IMR-90 (cell line): ENCODE measurements around the gene SLC37A4. TPM values are rescaled to one million over a fixed set of nuclear protein-coding genes. Genes with fewer than 3 reads are reported as not detected.

Source experiments
- ATAC-seq: fragments of 200-7000 bp; cut with Tn5 transposase; 2 replicates; pipeline ENCODE4 v1.9.1; 2020; ENCODE audit warnings: low read depth, mild to moderate bottlenecking, moderate library complexity
- BruUV-seq: library from RNA; stranded (reverse); fragments of 400-500 nt; replicated peaks from 2 replicates; lab custom pipeline; 2021; lab: Mats Ljungman, UMichigan
- CTCF ChIA-PET: fragments of 300-600 bp; formaldehyde crosslinking; extraction: SDS; loops from one replicate; lab custom pipeline; 2021; ENCODE audit warnings: antibody characterized with exemption; lab: Yijun Ruan, JAX
- POLR2A ChIA-PET: fragments of 300-600 bp; sonication (Branson Sonifier 250); formaldehyde crosslinking; loops from one replicate; lab custom pipeline; 2022; ENCODE audit warnings: antibody characterized with exemption; ENCODE audit not compliant: unreplicated experiment; lab: Charles Lee
- DNase-seq: peaks from one replicate; pipeline ENCODE4 v3.0.0; 2013
- H2AFZ ChIP-seq: replicated peaks from 2 replicates; pipeline ENCODE3; 2013; ENCODE audit warnings: low read length, mild to moderate bottlenecking; ENCODE audit not compliant: poor library complexity
- H2AK5ac ChIP-seq: 2 replicates; pipeline ENCODE4 v1.6.1; 2013; ENCODE audit warnings: low read depth, low read length, inconsistent platforms
- H2AK9ac ChIP-seq: replicated peaks from 2 replicates; pipeline ENCODE3; 2013; ENCODE audit warnings: mild to moderate bottlenecking, low read depth, low read length, moderate library complexity; ENCODE audit not compliant: poor library complexity
- H2BK120ac ChIP-seq: 2 replicates; pipeline ENCODE4 v1.6.1; 2013; ENCODE audit warnings: low read depth, low read length, inconsistent platforms
- H2BK15ac ChIP-seq: 3 replicates; pipeline ENCODE4 v1.6.1; 2013; ENCODE audit warnings: low read depth, low read length, inconsistent platforms
- H2BK20ac ChIP-seq: 2 replicates; pipeline ENCODE4 v1.6.1; 2013; ENCODE audit warnings: low read depth, mild to moderate bottlenecking, inconsistent platforms, low read length, moderate library complexity
- H2BK5ac ChIP-seq: 2 replicates; pipeline ENCODE4 v1.6.1; 2013; ENCODE audit warnings: mild to moderate bottlenecking, low read depth, low read length, inconsistent platforms; ENCODE audit not compliant: poor library complexity, severe bottlenecking
- H3K14ac ChIP-seq: replicated peaks from 2 replicates; pipeline ENCODE4 v1.6.1; 2013; ENCODE audit warnings: low read depth, low read length, inconsistent platforms
- H3K18ac ChIP-seq: 2 replicates; pipeline ENCODE4 v1.6.1; 2013; ENCODE audit warnings: low read depth, low read length, control low read depth
- H3K23ac ChIP-seq: 2 replicates; pipeline ENCODE4 v1.6.1; 2013; ENCODE audit warnings: low read depth, low read length, inconsistent platforms
- H3K27ac ChIP-seq: 2 replicates; pipeline ENCODE4 v1.5.1; 2013; ENCODE audit warnings: mild to moderate bottlenecking, control low read depth, low read length; ENCODE audit not compliant: insufficient read depth
- H3K27me3 ChIP-seq: 2 replicates; pipeline ENCODE4 v1.6.1; 2013; ENCODE audit warnings: low read length; ENCODE audit not compliant: control insufficient read depth, insufficient read depth
- H3K36me3 ChIP-seq: 2 replicates; pipeline ENCODE4 v1.6.1; 2013; ENCODE audit warnings: low read length, mixed read lengths; ENCODE audit not compliant: control insufficient read depth, insufficient read depth
- H3K4ac ChIP-seq: 2 replicates; pipeline ENCODE4 v1.6.1; 2013; ENCODE audit warnings: low read depth, low read length, inconsistent platforms
- H3K4me1 ChIP-seq: 2 replicates; pipeline ENCODE4 v1.6.1; 2013; ENCODE audit warnings: low read length, mixed read lengths; ENCODE audit not compliant: control insufficient read depth, insufficient read depth
- H3K4me2 ChIP-seq: 2 replicates; pipeline ENCODE4 v1.6.1; 2013; ENCODE audit warnings: low read depth, mild to moderate bottlenecking, control low read depth, low read length, moderate library complexity
- H3K4me3 ChIP-seq: 2 replicates; pipeline ENCODE4 v1.5.1; 2013; ENCODE audit warnings: low read depth, mild to moderate bottlenecking, control low read depth, low read length, moderate library complexity; ENCODE audit not compliant: insufficient read depth
- H3K56ac ChIP-seq: 2 replicates; pipeline ENCODE4 v1.6.1; 2013; ENCODE audit warnings: low read length, inconsistent platforms; ENCODE audit not compliant: insufficient read depth; ENCODE audit errors: extremely low read depth
- H3K79me1 ChIP-seq, 2 experiments: 2 replicates each; pipeline ENCODE4 v1.6.1; 2013; ENCODE audit warnings: low read length in 2 of 2, inconsistent platforms in 1 of 2, low read depth in 1 of 2
- H3K9ac ChIP-seq: 2 replicates; pipeline ENCODE4 v1.6.1; 2013; ENCODE audit warnings: low read depth, low read length, control low read depth
- H3K9me1 ChIP-seq: 2 replicates; pipeline ENCODE4 v1.6.1; 2013; ENCODE audit warnings: low read length, inconsistent platforms; ENCODE audit not compliant: insufficient read depth
- H3K9me3 ChIP-seq: 2 replicates; pipeline ENCODE4 v1.6.1; 2013; ENCODE audit warnings: low read length; ENCODE audit not compliant: control insufficient read depth, insufficient read depth
- H4K20me1 ChIP-seq: 2 replicates; pipeline ENCODE4 v1.6.1; 2013; ENCODE audit warnings: low read length, inconsistent platforms; ENCODE audit not compliant: insufficient read depth
- H4K5ac ChIP-seq: 2 replicates; pipeline ENCODE4 v1.6.1; 2013; ENCODE audit warnings: mild to moderate bottlenecking, low read depth, low read length, control low read depth
- H4K8ac ChIP-seq, 2 experiments: 2 replicates each; pipeline ENCODE4 v1.6.1; 2013; ENCODE audit warnings: low read depth in 2 of 2, low read length in 2 of 2, control low read depth in 1 of 2, inconsistent platforms in 1 of 2
- H4K91ac ChIP-seq: 2 replicates; pipeline ENCODE4 v1.6.1; 2013; ENCODE audit warnings: low read depth, low read length, inconsistent platforms; ENCODE audit not compliant: insufficient read depth
- CTCF ChIP-seq: conservative IDR thresholded peaks from 2 replicates; pipeline ENCODE4 v1.5.1; 2012; ENCODE audit warnings: mild to moderate bottlenecking, low read depth, low read length, improper control_type of control experiment
- MAFK ChIP-seq: IDR thresholded peaks from 2 replicates; pipeline ENCODE4 v1.6.1; 2012; ENCODE audit warnings: low read depth, low read length, improper control_type of control experiment
- MAZ ChIP-seq: IDR thresholded peaks from 2 replicates; pipeline ENCODE4 v1.6.1; 2012; ENCODE audit warnings: low read depth, mild to moderate bottlenecking, low read length, improper control_type of control experiment, moderate library complexity, borderline replicate concordance
- MXI1 ChIP-seq: IDR thresholded peaks from 2 replicates; pipeline ENCODE4 v1.6.1; 2012; ENCODE audit warnings: low read depth, mild to moderate bottlenecking, low read length, moderate library complexity, borderline replicate concordance
- POLR2A ChIP-seq: IDR thresholded peaks from 2 replicates; pipeline ENCODE4 v1.6.1; 2012; ENCODE audit warnings: mild to moderate bottlenecking, low read depth, low read length
- RAD21 ChIP-seq: IDR thresholded peaks from 2 replicates; pipeline ENCODE4 v1.6.1; 2012; ENCODE audit warnings: low read length, improper control_type of control experiment
- RCOR1 ChIP-seq: IDR thresholded peaks from 2 replicates; pipeline ENCODE4 v1.6.1; 2012; ENCODE audit warnings: mild to moderate bottlenecking, low read length, improper control_type of control experiment; ENCODE audit not compliant: insufficient replicate concordance
- RFX5 ChIP-seq: IDR thresholded peaks from 2 replicates; pipeline ENCODE4 v1.8.0; 2012; ENCODE audit warnings: low read depth, mild to moderate bottlenecking, low read length, moderate library complexity
- WGBS, 2 experiments: methylation state at CpG; one replicate each; pipeline versions ENCODE4 v1.1.5 to v1.1.7; 2013; ENCODE audit warnings: missing lambda C conversion rate in 2 of 2; ENCODE audit not compliant: insufficient read length in 1 of 2; ENCODE audit errors: extremely low coverage in 2 of 2; 5-methylcytosine and 5-hydroxymethylcytosine counted together
- dilution Hi-C: fragments of 300-500 bp; cut with HindIII; formaldehyde crosslinking; loops from one replicate; pipeline ENCODE4 v1.14.3; 2018; ENCODE audit warnings: low sequenced_read_pairs; ENCODE audit not compliant: unreplicated experiment
- in situ Hi-C: fragments of 300-500 bp; cut with MboI; formaldehyde crosslinking; loops from 3 replicates; pipeline ENCODE4 v1.14.3; 2019; ENCODE audit warnings: low sequenced_read_pairs, inconsistent platforms, mixed read lengths
- intact Hi-C: fragments of 100-400 bp; cut with micrococcal nuclease; formaldehyde crosslinking; loops from 2 replicates; pipeline ENCODE4 v1.10.0; 2022
- polyA plus RNA-seq, 3 experiments: library from polyadenylated mRNA; depleted of rRNA; stranded (reverse); fragments of >200 nt; gene quantifications; 2 replicates each; pipeline ENCODE4 v1.2.3, GENCODE V29; 2012; ENCODE audit warnings: low replicate concordance in 1 of 3
- total RNA-seq: library from RNA; depleted of rRNA; stranded (reverse); fragments of >200 nt; gene quantifications from 2 replicates; pipeline ENCODE4 v1.2.3, GENCODE V29; 2012
- TF ChIP-seq, protein P1 (sequence below): fragments of 150-350 bp; IDR thresholded peaks from 2 replicates; pipeline ENCODE4 v1.6.1; 2017; ENCODE audit warnings: mild to moderate bottlenecking, antibody characterized with exemption, low read length, low read depth

SLC37A4 gene
- total and polyA plus RNA-seq, 2 of the 4 experiments (the other 2 are of a cell fraction): 7.5 to 14.3 TPM

DNA sequence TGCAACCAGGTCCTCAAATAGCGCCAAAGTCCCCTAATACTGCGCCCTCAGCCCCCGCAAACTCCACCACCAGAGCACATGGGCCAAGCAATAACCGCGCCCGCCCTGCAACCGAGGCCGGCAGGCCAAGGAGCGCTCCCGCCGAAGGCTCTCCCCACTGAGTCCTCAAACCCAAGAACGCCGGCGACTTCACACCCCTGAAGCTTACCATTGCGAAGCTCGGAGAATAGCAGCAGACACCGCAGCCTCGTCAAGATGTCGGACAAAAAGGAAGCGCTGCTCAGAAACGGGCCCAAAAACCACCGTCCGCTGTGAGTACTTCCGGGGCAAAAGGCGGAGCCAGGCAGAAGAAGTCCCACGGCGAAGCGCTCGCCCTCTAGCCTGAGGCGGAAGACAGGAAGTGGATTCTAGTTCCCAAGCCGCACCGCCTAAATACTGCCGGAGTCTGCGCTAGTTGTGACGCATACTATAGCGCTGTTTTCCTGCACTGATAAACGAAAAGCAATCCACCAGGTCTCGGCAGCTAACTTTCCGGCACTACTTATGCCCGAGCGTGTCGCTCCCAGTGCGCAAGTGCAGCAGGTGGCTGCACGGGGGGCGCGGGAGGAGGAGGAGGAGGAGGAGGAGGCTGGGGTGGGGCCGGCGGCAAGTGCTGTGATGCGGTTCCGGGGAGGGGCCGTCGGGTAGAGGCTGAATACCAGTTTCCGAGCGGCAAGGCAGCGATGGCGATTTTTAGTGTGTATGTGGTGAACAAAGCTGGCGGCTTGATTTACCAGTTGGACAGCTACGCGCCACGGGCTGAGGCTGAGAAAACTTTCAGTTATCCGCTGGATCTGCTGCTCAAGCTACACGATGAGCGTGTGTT, 12.4 kb downstream of the SLC37A4 start, which contains the start of the genes RPS25 and TRAPPC4:
Gene RPS25, minus strand, starts transcription at position 270 of the 865 bp plus-strand sequence. Its CDS starts 59 bp downstream, at position 211.
Gene TRAPPC4, plus strand, starts transcription at position 693 of the 865 bp plus-strand sequence. Its CDS starts 30 bp downstream, at position 723.
- peak within 1 kb of the TSS; percentile 88 for H3K27ac ChIP-seq
- H4K20me1 ChIP-seq: peaks cover 37% of the 10 kb centered on the region
- H2AK5ac ChIP-seq: peak within 1 kb of the TSS; percentile 96
- DNase-seq (peak; percentile 95), ATAC-seq (peak; percentile 93)
- TF ChIP-seq RAD21 (no peak), RFX5 (no peak), RCOR1 (peak; percentile 90), MXI1 (0 out of 2 replicates have a peak, but pooled peaks have one; percentile 5), MAFK (no peak), CTCF (0 out of 2 replicates have a peak, but pooled peaks have one; percentile 2), MAZ (peak; percentile 85; the same call in 1 of the 2 replicates), POLR2A (peak; percentile 89)
- TF ChIP-seq, protein P1, sequence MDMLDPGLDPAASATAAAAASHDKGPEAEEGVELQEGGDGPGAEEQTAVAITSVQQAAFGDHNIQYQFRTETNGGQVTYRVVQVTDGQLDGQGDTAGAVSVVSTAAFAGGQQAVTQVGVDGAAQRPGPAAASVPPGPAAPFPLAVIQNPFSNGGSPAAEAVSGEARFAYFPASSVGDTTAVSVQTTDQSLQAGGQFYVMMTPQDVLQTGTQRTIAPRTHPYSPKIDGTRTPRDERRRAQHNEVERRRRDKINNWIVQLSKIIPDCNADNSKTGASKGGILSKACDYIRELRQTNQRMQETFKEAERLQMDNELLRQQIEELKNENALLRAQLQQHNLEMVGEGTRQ: no peak
- ChIA-PET CTCF (no interaction called here), POLR2A (interaction anchor here (0.7 kb wide), 1 partner anchor 13 kb away, joined by 3 read pairs; no protein-coding TSS in a partner anchor)
- H4K8ac ChIP-seq: peak within 1 kb of the TSS; percentile 89 to 100
- peak within 1 kb of the TSS; percentile 89 for H3K4me2 ChIP-seq
- H2BK20ac ChIP-seq: peak within 1 kb of the TSS; percentile 74; the same call in 1 of the 2 replicates
- H3K4me1 ChIP-seq: peaks cover 5% of the 10 kb centered on the region
- H2BK5ac ChIP-seq: peak within 1 kb of the TSS; percentile 90
- H3K14ac ChIP-seq: peak within 1 kb of the TSS; percentile 100
- H3K56ac ChIP-seq: peak within 1 kb of the TSS; percentile 89
- dilution Hi-C loops: no loop called here
- peaks cover 18 to 64% of the 10 kb centered on the region in 2 experiments for H3K79me1 ChIP-seq
- H3K9me1 ChIP-seq: peaks cover 3% of the 10 kb centered on the region; the same call in 1 of the 2 replicates
- no peaks in the 10 kb centered on the region for H3K9me3 ChIP-seq
- peak within 1 kb of the TSS; percentile 96 for H3K9ac ChIP-seq
- BruUV-seq: no TSS peak
- H2BK15ac ChIP-seq: peak within 1 kb of the TSS; percentile 81; the same call in 1 of the 3 replicates
- peak within 1 kb of the TSS; percentile 96 for H4K91ac ChIP-seq
- H3K4me3 ChIP-seq: peak within 1 kb of the TSS; percentile 90
- 0% methylated on average over 42 of the region's 63 CpGs; no CpG with 5 or more reads in 1 of the 2 experiments for WGBS, 2 experiments
- H3K23ac ChIP-seq: peak within 1 kb of the TSS; percentile 98
- no peaks in the 10 kb centered on the region for H3K27me3 ChIP-seq
- peaks cover 33% of the 10 kb centered on the region for H3K36me3 ChIP-seq
- peak within 1 kb of the TSS; percentile 98 for H4K5ac ChIP-seq
- H3K4ac ChIP-seq: peak within 1 kb of the TSS; percentile 97
- in situ Hi-C loops: no loop called here
- H2AFZ ChIP-seq: peak within 1 kb of the TSS; percentile 100
- peak within 1 kb of the TSS; percentile 79; the same call in 1 of the 2 replicates for H2BK120ac ChIP-seq
- intact Hi-C loops: no loop called here
- peak within 1 kb of the TSS; percentile 99 for H2AK9ac ChIP-seq
- peak within 1 kb of the TSS; percentile 75 for H3K18ac ChIP-seq
